ENCODE data around the gene TTLL11. TPM values are rescaled to one million over a fixed set of nuclear protein-coding genes. Genes with fewer than 3 reads are reported as not detected.

The TTLL11 gene
- total and polyA plus RNA-seq, 2 of the 8 experiments (the other 6 are each of a cell fraction or from before 2014, with no cell fraction given): 0.56 to 0.80 TPM

DNA sequence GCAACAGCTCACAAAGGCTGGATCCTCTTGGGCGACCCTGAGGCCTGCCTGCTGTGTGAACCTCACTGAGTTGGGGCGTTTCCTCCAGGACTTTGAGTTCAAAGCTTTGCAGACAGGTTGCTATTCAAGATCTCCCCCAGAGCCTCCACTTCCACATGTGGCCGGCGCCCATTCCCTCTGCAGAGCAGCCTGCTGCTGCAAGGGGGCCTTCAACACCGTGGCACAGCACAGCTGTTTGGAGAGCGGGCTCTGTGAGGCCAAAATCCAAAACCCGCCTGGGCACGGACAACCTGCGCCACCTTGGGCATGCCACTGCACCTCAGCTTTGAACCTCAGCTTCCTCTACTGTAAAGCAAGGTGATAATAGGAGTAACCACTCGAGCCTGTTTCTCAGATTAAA lies 281.4 kb downstream of the TTLL11 start:
- Histone ChIP-seq H2BK15ac (ENCODE audit: low read length) (no peak overlapping the region), H2BK12ac (ENCODE audit: low read depth, low read length) (peak overlapping the region; percentile 50; the same call in 1 of the 2 replicates), H3K9ac (replicated peaks in 1 of 4; ENCODE audit: extremely low read depth in 1 of 4, low read depth in 3 of 4, low read length in 3 of 4) (0 out of 7 replicates have a peak overlapping the region, but pooled peaks of 1 of the 4 experiments have one; percentile 14), H3K27ac (ENCODE audit: low read depth, low read length) (no peak overlapping the region), H3K36me3 (ENCODE audit: control insufficient read depth in 2 of 4, insufficient read depth in 4 of 4, low read length in 3 of 4) (no peaks in the 10 kb centered on the region), H4K5ac (ENCODE audit: insufficient read length, low read depth, low read length) (no peak overlapping the region), H3K4ac (replicated peaks; ENCODE audit: insufficient read length, low read depth, low read length) (peak overlapping the region; percentile 5), H2BK5ac (ENCODE audit: low read depth, low read length) (no peak overlapping the region; the same call in 1 of the 2 replicates), H2BK120ac (replicated peaks; ENCODE audit: low read depth, low read length) (no peak overlapping the region), H3K14ac (ENCODE audit: insufficient read length) (no peak overlapping the region), H2AK5ac (ENCODE audit: low read depth, low read length) (no peak overlapping the region), H3K79me2 (ENCODE audit: control insufficient read depth in 1 of 2, insufficient read depth in 2 of 2, low read length in 2 of 2) (no peaks in the 10 kb centered on the region), H3K56ac (replicated peaks; ENCODE audit: insufficient read length, low read depth, low read length) (no peak overlapping the region), H3K4me2 (ENCODE audit: insufficient read depth in 1 of 2, low read depth in 2 of 2, low read length in 2 of 2) (no peak overlapping the region), H4K91ac (replicated peaks; ENCODE audit: insufficient read length, low read length) (no peak overlapping the region), H3K27me3 (replicated peaks in 1 of 4; ENCODE audit: control insufficient read depth in 3 of 4, extremely low read depth in 1 of 4, insufficient read depth in 3 of 4, low read length in 3 of 4) (no peaks in the 10 kb centered on the region), H3K23ac (ENCODE audit: insufficient read length) (no peak overlapping the region), H3K9me3 (ENCODE audit: insufficient read depth in 2 of 2, low read depth in 1 of 2, low read length in 1 of 2) (no peaks in the 10 kb centered on the region), H4K20me1 (replicated peaks in 1 of 2; ENCODE audit: control insufficient read depth in 1 of 2, insufficient read depth in 2 of 2, low read length in 2 of 2) (peaks cover 0 to 4% of the 10 kb centered on the region in 2 experiments), H3K79me1 (ENCODE audit: low read depth, low read length) (peaks cover 3% of the 10 kb centered on the region), H3K4me1 (replicated peaks in 1 of 4; ENCODE audit: control insufficient read depth in 3 of 4, insufficient read depth in 4 of 4, low read length in 3 of 4) (peaks cover 0 to 9% (median 0%) of the 10 kb centered on the region in 4 experiments; a peak in 3 of 7 replicates), H4K8ac (ENCODE audit: extremely low read depth, insufficient read depth, low read length) (no peak overlapping the region), H2BK20ac (ENCODE audit: low read length) (0 out of 2 replicates have a peak overlapping the region, but pooled peaks have one; percentile 2), H3K18ac (ENCODE audit: extremely low read depth, low read length) (no peak overlapping the region), H2AFZ (ENCODE audit: low read length) (no peak overlapping the region), H3K4me3 (ENCODE audit: extremely low read depth in 1 of 4, insufficient read depth in 2 of 4, low read depth in 3 of 4, low read length in 4 of 4) (no peak overlapping the region), H3K23me2 (ENCODE audit: low read depth, low read length) (peaks cover 6% of the 10 kb centered on the region; the same call in 1 of the 2 replicates)
- WGBS, 2 experiments (ENCODE audit: extremely low coverage in 1 of 2, insufficient coverage in 1 of 2, insufficient read length in 1 of 2, insufficient replicate concordance in 2 of 2, low coverage in 1 of 2, low lambda C conversion rate in 2 of 2, missing lambda C conversion rate in 1 of 2): 91% methylated on average over 10 of the region's 10 CpGs; no CpG with 5 or more reads in 1 of the 2 experiments
- FAIRE-seq: no peak
- DNase-seq (ENCODE audit: low read depth in 1 of 2, low spot score in 2 of 2): no peak
- TF ChIP-seq HDAC2 (IDR thresholded peaks at IDR 0.05; ENCODE audit: borderline replicate concordance in 1 of 2, low read depth in 2 of 2, low read length in 2 of 2) (no peak), SAP30 (IDR thresholded peaks at IDR 0.05; ENCODE audit: insufficient read depth, insufficient replicate concordance, low read length) (no peak), CHD2 (IDR thresholded peaks at IDR 0.05; ENCODE audit: low read length) (no peak), SIX5 (IDR thresholded peaks at IDR 0.05; ENCODE audit: low read depth, low read length) (no peak), CHD1 (IDR thresholded peaks at IDR 0.05; ENCODE audit: low read depth, low read length) (no peak), EP300 (IDR thresholded peaks at IDR 0.05; ENCODE audit: borderline replicate concordance in 1 of 2, low read depth in 2 of 2, low read length in 2 of 2) (no peak)
- ChIA-PET CTCF (ENCODE audit: partially characterized antibody) (interaction anchor here (0.6 to 1.4 kb wide), 7 partner anchors 10 to 116 kb away, joined by 3 to 4 read pairs (median 3); no protein-coding TSS in a partner anchor), POLR2A (ENCODE audit: partially characterized antibody) (no interaction called here)

All from H1 (cell line).